GM10847 (cell line): ENCODE results near the gene PARVB.

Experiments
- POLR2A ChIP-seq: IDR thresholded peaks from 2 replicates; pipeline ENCODE4 v1.6.1; 2011; ENCODE audit not compliant: insufficient read length; ENCODE audit errors: extremely low read depth

Gene PARVB

GRCh38 chr22:44212936-44213335 lies 188.8 kb downstream of the PARVB start:
- no peak for TF ChIP-seq POLR2A

GRCh38 chr22:44213489-44214043 lies 189.5 kb downstream of the PARVB start:
- TF ChIP-seq POLR2A = no peak

- no peak for TF ChIP-seq POLR2A
Measured at GRCh38 chr22:44214187-44214586, 190.1 kb downstream of the PARVB start.

- TF ChIP-seq POLR2A = no peak
Measured at GRCh38 chr22:44214764-44215163, 190.7 kb downstream of the PARVB start.

GRCh38 chr22:44215287-44215686 lies 191.2 kb downstream of the PARVB start:
- no peak for TF ChIP-seq POLR2A

GRCh38 chr22:44217346-44217745 lies 193.2 kb downstream of the PARVB start:
- TF ChIP-seq POLR2A = no peak

GRCh38 chr22:44218071-44218470 lies 194.0 kb downstream of the PARVB start:
- no peak for TF ChIP-seq POLR2A

- TF ChIP-seq POLR2A = no peak
Measured at GRCh38 chr22:44219101-44219870, 195.2 kb downstream of the PARVB start.

- TF ChIP-seq POLR2A = no peak
Measured at GRCh38 chr22:44220727-44221680, 196.9 kb downstream of the PARVB start.

- TF ChIP-seq POLR2A = no peak
Measured at GRCh38 chr22:44221710-44222475, 197.8 kb downstream of the PARVB start.
